C4-2B (cell line): Measurements from ENCODE around the gene SERINC5.
"Not testable (repeated sequence)": the region's sequence is repeated elsewhere in the genome, so short reads cannot be mapped to it uniquely, and the experiment has no call there.

Source experiments
- H3K27ac ChIP-seq: fragments of 450-650 bp; 2 replicates; pipeline ENCODE4 v1.5.1; 2017
- ZFX ChIP-seq: fragments of 450-650 bp; IDR thresholded peaks from 2 replicates; pipeline ENCODE4 v1.6.1; 2017
- TF ChIP-seq, protein P1 (sequence below): fragments of 450-650 bp; conservative IDR thresholded peaks from 2 replicates; pipeline ENCODE4 v1.5.1; 2017; ENCODE audit warnings: mild to moderate bottlenecking

Gene SERINC5

DNA sequence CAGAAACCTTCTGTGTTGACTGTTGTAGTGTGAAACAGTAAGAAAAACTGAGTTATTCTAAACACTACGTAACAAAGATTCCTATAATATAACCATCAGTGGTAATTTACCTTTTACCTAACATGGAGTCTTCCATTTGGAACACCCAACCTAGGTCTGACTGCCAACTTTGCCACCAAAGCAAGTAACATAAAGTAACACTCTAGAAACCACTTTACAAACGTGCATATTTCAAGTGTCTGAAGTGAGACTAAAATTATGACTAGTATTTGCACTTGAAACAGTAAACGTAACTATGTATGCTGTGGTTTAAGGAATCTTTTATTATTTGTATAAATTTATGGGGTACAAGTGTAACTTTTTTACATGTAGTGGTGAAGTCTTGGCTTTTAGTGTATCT, 95.6 kb downstream of the SERINC5 start:
- TF ChIP-seq, protein P1, sequence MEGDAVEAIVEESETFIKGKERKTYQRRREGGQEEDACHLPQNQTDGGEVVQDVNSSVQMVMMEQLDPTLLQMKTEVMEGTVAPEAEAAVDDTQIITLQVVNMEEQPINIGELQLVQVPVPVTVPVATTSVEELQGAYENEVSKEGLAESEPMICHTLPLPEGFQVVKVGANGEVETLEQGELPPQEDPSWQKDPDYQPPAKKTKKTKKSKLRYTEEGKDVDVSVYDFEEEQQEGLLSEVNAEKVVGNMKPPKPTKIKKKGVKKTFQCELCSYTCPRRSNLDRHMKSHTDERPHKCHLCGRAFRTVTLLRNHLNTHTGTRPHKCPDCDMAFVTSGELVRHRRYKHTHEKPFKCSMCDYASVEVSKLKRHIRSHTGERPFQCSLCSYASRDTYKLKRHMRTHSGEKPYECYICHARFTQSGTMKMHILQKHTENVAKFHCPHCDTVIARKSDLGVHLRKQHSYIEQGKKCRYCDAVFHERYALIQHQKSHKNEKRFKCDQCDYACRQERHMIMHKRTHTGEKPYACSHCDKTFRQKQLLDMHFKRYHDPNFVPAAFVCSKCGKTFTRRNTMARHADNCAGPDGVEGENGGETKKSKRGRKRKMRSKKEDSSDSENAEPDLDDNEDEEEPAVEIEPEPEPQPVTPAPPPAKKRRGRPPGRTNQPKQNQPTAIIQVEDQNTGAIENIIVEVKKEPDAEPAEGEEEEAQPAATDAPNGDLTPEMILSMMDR: no peak
- TF ChIP-seq ZFX: no peak
- H3K27ac ChIP-seq: no peak overlapping the region

DNA sequence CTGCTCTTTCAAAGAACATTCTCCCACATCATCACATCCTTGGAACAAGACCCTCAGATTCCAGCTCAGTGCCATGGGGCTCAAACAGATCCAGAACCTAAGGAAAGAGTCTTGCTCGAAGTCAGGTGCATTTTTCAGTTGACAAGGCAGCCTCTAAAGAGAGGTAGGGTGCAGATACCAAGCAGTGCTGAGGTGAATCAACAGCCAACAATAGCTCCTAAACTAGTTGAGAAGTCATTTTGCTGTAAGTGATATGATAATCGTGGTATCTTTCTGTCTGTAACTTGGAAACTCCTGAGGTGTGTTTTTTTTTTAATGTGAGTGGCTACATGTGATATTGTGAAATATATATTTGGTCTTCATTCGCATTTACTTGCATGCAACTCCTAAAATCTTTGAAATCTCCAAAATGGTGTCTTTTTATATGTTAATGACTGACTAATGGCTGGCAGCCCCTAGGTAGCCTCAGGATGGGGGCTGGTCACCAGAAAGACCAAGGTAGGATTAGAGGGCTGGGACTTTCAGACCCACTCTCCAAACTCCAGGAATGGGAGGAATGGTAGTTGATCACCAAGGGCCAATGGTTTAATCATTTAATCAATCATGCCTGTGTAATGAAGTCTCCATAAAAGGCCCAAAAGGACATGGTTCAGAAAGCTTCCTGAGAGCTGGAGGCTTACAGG, 96.6 kb downstream of the SERINC5 start:
- TF ChIP-seq, protein P1: no peak
- TF ChIP-seq ZFX: no peak
- no peak overlapping the region for H3K27ac ChIP-seq

DNA sequence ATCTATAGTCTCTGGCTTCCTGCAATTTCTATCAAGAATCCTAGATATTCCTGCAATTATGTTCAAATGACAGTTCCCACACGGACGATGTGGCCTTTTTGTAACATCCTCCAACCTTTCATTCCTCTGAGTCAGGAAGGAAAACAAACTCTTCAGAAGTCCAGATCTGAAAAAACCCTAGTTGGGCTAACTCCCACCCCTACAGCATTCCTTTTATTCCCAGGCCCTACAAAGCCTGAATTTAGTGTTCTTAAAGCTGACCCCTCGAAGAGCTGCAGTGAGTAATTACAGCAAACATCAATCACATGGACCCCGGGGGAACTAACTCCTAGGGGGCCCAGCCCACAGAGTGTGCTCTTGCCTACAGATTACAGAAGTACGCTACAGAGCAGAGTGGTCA, 99.7 kb downstream of the SERINC5 start:
- no peak for TF ChIP-seq ZFX
- TF ChIP-seq, protein P1: no peak
- H3K27ac ChIP-seq: no peak overlapping the region

DNA sequence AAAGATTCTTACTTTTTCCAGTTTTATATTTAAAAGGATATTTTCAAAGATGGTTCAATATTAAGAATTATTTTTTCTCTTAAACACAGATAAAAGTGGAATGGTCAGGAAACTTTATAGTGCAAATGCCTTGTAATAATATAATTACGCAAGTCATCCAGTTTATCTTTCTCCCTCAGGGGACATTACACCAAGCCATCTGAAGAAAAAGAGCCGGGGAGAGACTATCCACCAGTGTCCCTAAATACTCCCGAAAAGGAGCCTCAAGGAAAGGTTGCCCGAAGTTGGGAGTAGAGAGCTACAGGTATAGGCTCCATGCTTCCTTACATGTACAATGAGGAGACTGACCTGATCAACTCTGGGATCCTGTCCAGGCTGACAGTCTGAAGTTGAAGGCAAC, 101.1 kb downstream of the SERINC5 start:
- H3K27ac ChIP-seq: no peak overlapping the region
- TF ChIP-seq, protein P1: no peak
- TF ChIP-seq ZFX: no peak

DNA sequence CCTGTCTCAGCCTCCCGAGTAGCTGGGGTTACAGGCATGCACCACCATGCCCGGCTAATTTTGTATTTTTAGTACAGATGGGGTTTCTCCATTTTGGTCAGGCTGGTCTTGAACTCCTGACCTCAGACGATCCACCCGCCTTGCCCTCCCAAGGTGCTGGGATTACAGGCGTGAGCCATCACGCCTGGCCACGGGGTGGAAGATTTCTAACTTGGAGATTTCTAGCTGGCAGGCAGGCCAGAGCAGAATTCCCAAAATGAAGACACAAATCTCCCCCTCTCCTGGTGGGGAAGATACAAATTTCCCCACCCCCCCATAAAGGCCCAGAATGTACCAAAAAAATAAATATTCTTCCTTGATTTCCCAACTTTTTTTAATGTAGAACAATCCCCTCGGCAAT, 101.6 kb downstream of the SERINC5 start:
- H3K27ac ChIP-seq: not testable (repeated sequence)

DNA sequence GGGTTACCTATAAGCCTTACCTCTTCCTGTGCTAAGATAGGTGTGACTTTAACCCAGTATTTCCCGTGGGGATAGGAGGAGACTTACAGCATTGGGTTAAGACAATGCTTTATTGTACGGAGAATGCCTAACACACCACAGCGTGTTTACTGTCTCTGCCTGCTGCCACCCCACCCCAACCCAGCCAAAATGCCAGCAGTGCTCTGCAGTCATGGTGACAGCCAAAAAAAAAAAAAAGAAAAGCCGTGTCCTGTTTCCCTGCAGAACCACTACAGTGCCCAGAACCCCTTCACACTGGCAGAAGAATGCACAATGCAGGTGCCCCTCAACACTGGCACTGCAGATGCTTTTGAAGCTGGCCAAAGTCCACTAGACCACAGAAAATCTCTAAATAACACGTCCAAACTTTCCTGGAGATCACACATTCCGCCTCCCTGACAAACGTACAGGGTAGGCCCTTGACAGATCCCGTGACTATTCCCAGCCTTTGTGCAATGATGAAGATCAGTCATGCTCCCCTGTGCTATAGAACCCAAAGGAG, 102.2 kb downstream of the SERINC5 start:
- TF ChIP-seq ZFX: no peak
- TF ChIP-seq, protein P1: no peak
- H3K27ac ChIP-seq: no peak overlapping the region

DNA sequence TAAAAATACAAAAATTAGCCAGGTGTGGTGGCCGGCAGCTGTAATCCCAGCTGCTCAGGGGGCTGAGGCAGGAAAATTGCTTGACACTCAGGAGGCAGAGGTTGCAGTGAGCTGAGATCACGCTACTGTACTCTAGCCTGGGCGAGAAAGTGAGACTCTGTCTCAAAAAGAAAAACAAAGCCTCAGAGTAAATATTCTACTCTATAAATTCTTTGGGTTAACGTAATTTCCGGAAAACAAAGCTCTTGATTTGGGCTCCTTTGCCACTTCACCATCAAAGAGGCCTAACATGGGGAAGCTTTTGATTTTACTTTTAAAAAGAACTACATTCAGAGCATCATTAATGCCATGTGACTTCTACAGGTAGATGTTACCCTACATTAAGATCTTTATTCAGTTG, 103.1 kb downstream of the SERINC5 start:
- H3K27ac ChIP-seq: no peak overlapping the region
- TF ChIP-seq, protein P1: no peak

DNA sequence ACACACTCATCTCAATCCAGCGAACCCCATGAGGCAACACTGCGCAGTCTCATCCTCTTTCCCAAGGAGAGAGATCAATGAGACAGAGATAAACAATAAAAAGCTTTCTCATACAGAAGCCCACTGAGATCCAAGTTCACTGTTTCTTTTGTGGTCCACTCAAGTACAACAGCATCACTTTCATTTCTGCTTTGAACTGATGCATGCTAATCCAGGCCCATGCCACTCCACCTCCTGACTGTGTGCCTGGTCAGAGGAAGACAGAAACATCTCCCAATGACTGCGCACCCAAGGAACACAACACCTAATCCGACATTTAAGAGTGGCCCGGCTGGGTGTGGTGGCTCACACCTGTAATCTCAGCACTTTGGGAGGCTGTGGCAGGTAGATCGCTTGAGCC, 104.0 kb downstream of the SERINC5 start:
- no peak for TF ChIP-seq ZFX
- TF ChIP-seq, protein P1: no peak
- no peak overlapping the region for H3K27ac ChIP-seq
